Subcutaneous adipose tissue (tissue), 4 donors: ENCODE results near the gene DLGAP1. TPM values are rescaled to one million over a fixed set of nuclear protein-coding genes. Genes with fewer than 3 reads are reported as not detected.

Experiments used
- CTCF ChIP-seq: fragments of 450-650 bp; IDR thresholded peaks from one replicate; pipeline ENCODE4 v1.5.1; 2016; ENCODE audit warnings: low read depth, mild to moderate bottlenecking, control low read depth, antibody characterized with exemption, moderate library complexity
- total RNA-seq, 4 donors: library from RNA; depleted of rRNA; stranded (reverse); fragments of >200 nt; gene quantifications; one replicate each; pipeline ENCODE4 v1.1.0, GENCODE V29; 2016

Gene DLGAP1
- total RNA-seq, 4 donors from 2014 or later = 0.44 to 3.3 (median 0.99) TPM

- no peak for TF ChIP-seq CTCF
Observed at GRCh38 chr18:3604498-3605408, 850.4 kb downstream of the DLGAP1 start.

GRCh38 chr18:3604235-3604497, 850.9 kb downstream of the DLGAP1 start:
- TF ChIP-seq CTCF = no peak

GRCh38 chr18:3603421-3604234, 851.5 kb downstream of the DLGAP1 start:
- no peak for TF ChIP-seq CTCF

GRCh38 chr18:3599861-3600260, 855.2 kb downstream of the DLGAP1 start:
- no peak for TF ChIP-seq CTCF

GRCh38 chr18:3599195-3599594, 855.9 kb downstream of the DLGAP1 start:
- no peak for TF ChIP-seq CTCF

GRCh38 chr18:3598581-3598980, 856.5 kb downstream of the DLGAP1 start:
- no peak for TF ChIP-seq CTCF
